ENCODE results near the gene PRKG1. TPM values are rescaled to one million over a fixed set of nuclear protein-coding genes. Genes with fewer than 3 reads are reported as not detected.

The PRKG1 gene
- total RNA-seq, 1 experiment from 2014 or later: 10.4 TPM

- Mint-ChIP-seq H3K4me1 (peaks cover 6 to 11% of the 10 kb centered on the region in 2 experiments), H3K27ac (no peak overlapping the region), H3K4me3 (no peak overlapping the region), H3K27me3 (ENCODE audit: low read depth) (peaks cover 2% of the 10 kb centered on the region; the same call in 1 of the 2 replicates), H3K36me3 (ENCODE audit: insufficient read depth in 1 of 3, low read depth in 3 of 3) (no peaks in the 10 kb centered on the region), H3K9me3 (no peaks in the 10 kb centered on the region)
- no peak overlapping the region for H4K8ac ChIP-seq (replicated peaks; ENCODE audit: insufficient read length, low read depth, low read length)
- no peak overlapping the region for H3K4ac ChIP-seq (ENCODE audit: low read depth, low read length)
- no peak for TF ChIP-seq CTCF (conservative IDR thresholded peaks at IDR 0.05)
- H3K14ac ChIP-seq (ENCODE audit: insufficient read depth, low read length): no peak overlapping the region
- H3K4me2 ChIP-seq (ENCODE audit: insufficient read depth, insufficient read length, low read length): no peak overlapping the region
- no peak overlapping the region for H3K27ac ChIP-seq (ENCODE audit: insufficient read length, low read depth, low read length)
- no peak overlapping the region for H4K91ac ChIP-seq (ENCODE audit: insufficient read length, low read depth, low read length)
- H3K23me2 ChIP-seq (ENCODE audit: insufficient read length, low read depth, low read length, poor library complexity, severe bottlenecking): no peaks in the 10 kb centered on the region
- no peaks in the 10 kb centered on the region for H3K27me3 ChIP-seq (ENCODE audit: insufficient read depth, low read length)
- no peaks in the 10 kb centered on the region for H3K79me2 ChIP-seq (ENCODE audit: insufficient read depth, low read length)
- no peak overlapping the region for H3K18ac ChIP-seq (ENCODE audit: insufficient read length, low read depth, low read length)
- no peak overlapping the region for H2BK15ac ChIP-seq (ENCODE audit: low read depth, low read length)
- H2BK5ac ChIP-seq (ENCODE audit: insufficient read length, low read length): no peak overlapping the region
- H3K9me3 ChIP-seq (ENCODE audit: control insufficient read depth, low read depth, low read length): no peaks in the 10 kb centered on the region
- H2AFZ ChIP-seq (ENCODE audit: low read length): no peak overlapping the region
- H3K4me1 ChIP-seq (ENCODE audit: insufficient read depth, low read length): no peaks in the 10 kb centered on the region
- H2BK12ac ChIP-seq (ENCODE audit: insufficient read length, low read depth, low read length): no peak overlapping the region
- H3K23ac ChIP-seq (ENCODE audit: insufficient read length, low read depth, low read length): no peak overlapping the region
- no peak for DNase-seq
- H3K79me1 ChIP-seq (ENCODE audit: insufficient read depth, low read depth, low read length, poor library complexity, severe bottlenecking): no peaks in the 10 kb centered on the region
- no peak overlapping the region for H4K5ac ChIP-seq (ENCODE audit: insufficient read length, low read depth, low read length)
- no CpG with 5 or more reads among the region's 3 CpGs for whole genome bisulfite sequencing (ENCODE audit: extremely low coverage, insufficient read length, low lambda C conversion rate)
- H2BK120ac ChIP-seq (ENCODE audit: low read depth, low read length, poor library complexity, severe bottlenecking): no peak overlapping the region
- H3T11ph ChIP-seq (ENCODE audit: low read length): no peak overlapping the region
- no peak overlapping the region for H3K56ac ChIP-seq (ENCODE audit: insufficient read length, low read depth, low read length)
- no peaks in the 10 kb centered on the region for H4K20me1 ChIP-seq (ENCODE audit: control insufficient read depth, insufficient read depth, insufficient read length)
- no peak overlapping the region for H3K9ac ChIP-seq (ENCODE audit: extremely low read depth, insufficient read length, low read length)
- H2AK5ac ChIP-seq (ENCODE audit: insufficient read length, low read length): no peak overlapping the region
- H2BK20ac ChIP-seq (ENCODE audit: low read depth, low read length, poor library complexity, severe bottlenecking): no peak overlapping the region
Measured at GRCh38 chr10:51862149-51862548, 787.9 kb downstream of the PRKG1 start.

Measured in H9 (cell line).